SU-DHL-6 (cell line): ENCODE measurements around the gene AVEN.

Experiments used
- EZH2phosphoT487 ChIP-seq: fragments of 200-600 bp; sonication (generic), shearing (Covaris generic); conservative IDR thresholded peaks from 2 replicates; pipeline ENCODE4 v1.6.1; 2018; ENCODE audit warnings: mild to moderate bottlenecking, antibody characterized with exemption, low read length, moderate library complexity, mixed read lengths
- TF ChIP-seq, protein P1 (sequence below): fragments of 200-600 bp; sonication (generic); IDR thresholded peaks from one replicate; pipeline ENCODE4 v1.5.1; 2017; ENCODE audit warnings: antibody characterized with exemption, mild to moderate bottlenecking, low read length, moderate library complexity; ENCODE audit not compliant: insufficient read depth, poor library complexity, severe bottlenecking

- TF ChIP-seq, protein P1, sequence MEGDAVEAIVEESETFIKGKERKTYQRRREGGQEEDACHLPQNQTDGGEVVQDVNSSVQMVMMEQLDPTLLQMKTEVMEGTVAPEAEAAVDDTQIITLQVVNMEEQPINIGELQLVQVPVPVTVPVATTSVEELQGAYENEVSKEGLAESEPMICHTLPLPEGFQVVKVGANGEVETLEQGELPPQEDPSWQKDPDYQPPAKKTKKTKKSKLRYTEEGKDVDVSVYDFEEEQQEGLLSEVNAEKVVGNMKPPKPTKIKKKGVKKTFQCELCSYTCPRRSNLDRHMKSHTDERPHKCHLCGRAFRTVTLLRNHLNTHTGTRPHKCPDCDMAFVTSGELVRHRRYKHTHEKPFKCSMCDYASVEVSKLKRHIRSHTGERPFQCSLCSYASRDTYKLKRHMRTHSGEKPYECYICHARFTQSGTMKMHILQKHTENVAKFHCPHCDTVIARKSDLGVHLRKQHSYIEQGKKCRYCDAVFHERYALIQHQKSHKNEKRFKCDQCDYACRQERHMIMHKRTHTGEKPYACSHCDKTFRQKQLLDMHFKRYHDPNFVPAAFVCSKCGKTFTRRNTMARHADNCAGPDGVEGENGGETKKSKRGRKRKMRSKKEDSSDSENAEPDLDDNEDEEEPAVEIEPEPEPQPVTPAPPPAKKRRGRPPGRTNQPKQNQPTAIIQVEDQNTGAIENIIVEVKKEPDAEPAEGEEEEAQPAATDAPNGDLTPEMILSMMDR, result no peak
- TF ChIP-seq EZH2phosphoT487, result no peak
Observed at GRCh38 chr15:33968224-33968623, 70.8 kb downstream of the AVEN start, which contains the start of gene CHRM5.
